Ascending aorta (tissue), 1 donor: ENCODE data around the gene RNU5B-1. TPM values are rescaled to one million over a fixed set of nuclear protein-coding genes. Genes with fewer than 3 reads are reported as not detected.

Experiments
- total RNA-seq: library from RNA; depleted of rRNA; stranded (reverse); fragments of >200 nt; gene quantifications from one replicate; pipeline ENCODE4 v1.1.0, GENCODE V29; 2016

The RNU5B-1 gene
- total RNA-seq, 1 donor from 2014 or later: not detected

Other genes with a start within 250 kb of the RNU5B-1 start
- 187 TPM for gene RASL12, start 236.7 kb upstream of the RNU5B-1 start, total RNA-seq
- 0.21 TPM for gene KBTBD13, start 227.9 kb upstream of the RNU5B-1 start, total RNA-seq
- 10.9 TPM for gene UBAP1L, start 189.5 kb upstream of the RNU5B-1 start, total RNA-seq
- gene PDCD7, start 170.9 kb upstream of the RNU5B-1 start, total RNA-seq: 9.2 TPM
- 13.7 TPM for gene CLPX, start 119.3 kb upstream of the RNU5B-1 start, total RNA-seq
- gene CILP, start 93.2 kb upstream of the RNU5B-1 start, total RNA-seq: 1.8 TPM
- 2.9 TPM for gene PARP16, start 17.8 kb upstream of the RNU5B-1 start, total RNA-seq
- not detected for gene RNU5A-1, start 8.6 kb upstream of the RNU5B-1 start, total RNA-seq
- not detected for gene IGDCC3, start 73.3 kb downstream of the RNU5B-1 start, total RNA-seq
- 1.9 TPM for gene IGDCC4, start 118.3 kb downstream of the RNU5B-1 start, total RNA-seq
- 69.0 TPM for gene DPP8, start 213.0 kb downstream of the RNU5B-1 start, total RNA-seq
- gene HACD3, start 225.8 kb downstream of the RNU5B-1 start, total RNA-seq: 46.2 TPM